Diencephalon (tissue), 1 donor: Measurements from ENCODE around the gene DIRAS3. TPM values are rescaled to one million over a fixed set of nuclear protein-coding genes. Genes with fewer than 3 reads are reported as not detected.

ENCODE experiments used
- total RNA-seq: library from RNA; depleted of rRNA; stranded (reverse); fragments of >200 nt; gene quantifications from one replicate; pipeline ENCODE4 v1.2.3, GENCODE V29; 2014

Gene DIRAS3
- 23.1 TPM for total RNA-seq

DNA sequence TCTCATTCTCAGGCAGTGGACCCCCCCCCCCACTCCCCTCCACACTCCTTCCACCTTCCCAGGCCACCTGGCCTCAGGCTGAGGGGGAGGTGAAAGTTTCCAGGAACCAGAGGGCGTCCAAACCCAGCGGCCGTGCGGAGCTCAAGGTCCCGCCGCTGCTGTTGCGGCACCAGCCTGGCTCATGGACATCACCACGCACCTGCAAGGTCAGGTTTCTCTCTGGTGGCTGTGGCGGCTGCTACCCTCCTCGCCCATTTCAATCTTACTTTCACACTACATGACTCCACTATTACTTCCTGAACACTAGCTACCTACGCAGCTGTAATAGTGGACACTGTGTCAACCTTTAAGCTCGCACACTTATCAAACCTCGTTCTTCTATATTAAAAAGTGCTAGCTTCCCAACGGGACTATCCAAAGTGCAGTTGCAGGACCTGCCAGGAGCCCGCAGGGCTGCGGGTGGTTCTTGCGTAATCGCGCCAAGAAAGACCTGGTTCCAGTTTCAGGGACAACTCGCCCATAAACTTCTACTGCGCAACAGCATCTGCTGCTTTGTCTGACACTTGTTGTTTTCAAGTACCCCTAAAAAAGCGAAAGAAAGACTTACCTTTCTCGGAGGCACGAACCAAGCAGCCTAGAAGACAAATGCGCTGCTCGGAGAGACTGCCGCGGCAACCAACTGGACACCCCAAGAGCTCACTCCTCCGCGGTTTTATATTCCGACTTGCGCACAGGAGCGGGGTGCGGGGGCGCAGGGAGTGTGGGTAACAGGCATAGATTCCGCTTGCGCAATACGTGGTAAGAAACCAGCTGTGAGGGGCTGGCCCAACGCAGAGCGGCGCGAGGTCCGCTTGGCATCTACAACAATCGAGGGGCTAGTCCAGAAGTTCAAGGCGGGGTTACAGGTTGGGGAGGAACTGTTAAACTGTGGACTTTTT is at the start of gene DIRAS3:
Gene DIRAS3, minus strand, starts transcription at position 687 of the 938 bp plus-strand sequence. CDS start 3,330 bp downstream, outside the sequence.

Other genes with a start within 250 kb of the DIRAS3 start
- 63.9 TPM for gene GNG12, start 217.2 kb downstream of the DIRAS3 start, total RNA-seq
- 117 TPM for gene WLS, start 181.9 kb upstream of the DIRAS3 start, total RNA-seq